HepG2 (cell line): Measurements from ENCODE around the gene TXNL4A. TPM values are rescaled to one million over a fixed set of nuclear protein-coding genes. Genes with fewer than 3 reads are reported as not detected.

Experiments used
- ATAC-seq: fragments of 200-7000 bp; cut with Tn5 transposase; 3 replicates; pipeline ENCODE4 v1.9.1; 2020; ENCODE audit warnings: mild to moderate bottlenecking, moderate library complexity
- BruUV-seq: library from RNA; stranded (reverse); fragments of 400-500 nt; replicated peaks from 2 replicates; lab custom pipeline; 2021; lab: Mats Ljungman, UMichigan
- CTCF ChIA-PET: fragments of 300-600 bp; formaldehyde crosslinking; extraction: SDS; loops from one replicate; lab custom pipeline; 2021; ENCODE audit warnings: low total read pairs, inconsistent platforms, low intra/inter-chr PET ratio; lab: Yijun Ruan, JAX
- POLR2A ChIA-PET: fragments of 350-600 bp; sonication (Branson Sonifier 250); formaldehyde crosslinking; loops from one replicate; lab custom pipeline; 2020; ENCODE audit warnings: antibody characterized with exemption, inconsistent platforms; lab: Yijun Ruan, JAX
- DNase-seq: peaks from one replicate; pipeline ENCODE4 v3.0.0-alpha.2; 2015; ENCODE audit warnings: low spot score
- FAIRE-seq: peaks from 3 replicates; lab custom pipeline; 2011; peaks lifted over from hg19 to GRCh38; lab: Jason Lieb, UNC
- H2AFZ ChIP-seq: one replicate; pipeline ENCODE4 v1.6.1; 2011; ENCODE audit warnings: low read length, inconsistent platforms
- H3K27ac ChIP-seq: fragments of 300-600 bp; 3 replicates; pipeline ENCODE4 v1.8.0; 2011; ENCODE audit warnings: mixed run types, mild to moderate bottlenecking, mixed read lengths, low read length, inconsistent platforms; ENCODE audit not compliant: insufficient read depth; ENCODE audit errors: extremely low read length
- H3K27me3 ChIP-seq, 2 experiments: fragments of 200-600 bp in 1 of 2; 2 replicates in 1 of 2; 3 replicates in 1 of 2; pipeline versions ENCODE4 v1.6.0 to v1.8.0; 2011; ENCODE audit warnings: low read length in 2 of 2, mild to moderate bottlenecking in 2 of 2, moderate library complexity in 2 of 2, inconsistent platforms in 1 of 2; ENCODE audit not compliant: insufficient read depth in 2 of 2, control insufficient read depth in 1 of 2
- H3K36me3 ChIP-seq, 2 experiments: fragments of 200-600 bp in 1 of 2; replicated peaks in 1 of 2; 2 replicates in 1 of 2; 3 replicates in 1 of 2; pipeline versions ENCODE4 v1.5.1 to v1.8.0; 2011; ENCODE audit warnings: low read length in 2 of 2, inconsistent platforms in 1 of 2; ENCODE audit not compliant: insufficient read depth in 2 of 2, control insufficient read depth in 1 of 2
- H3K4me1 ChIP-seq: 2 replicates; pipeline ENCODE4 v1.5.1; 2012; ENCODE audit warnings: low read length, inconsistent platforms; ENCODE audit not compliant: insufficient read depth
- H3K4me2 ChIP-seq: 2 replicates; pipeline ENCODE4 v1.6.0; 2011; ENCODE audit warnings: low read depth, low read length, inconsistent platforms
- H3K4me3 ChIP-seq, 3 experiments: fragments of 200-600 bp in 1 of 3; sonication (generic), shearing (Covaris generic) in 1 of 3; replicated peaks in 1 of 3; 2 replicates each; pipeline ENCODE4 v1.5.1; 2011 to 2016; ENCODE audit warnings: low read length in 3 of 3, inconsistent platforms in 2 of 3, low read depth in 2 of 3, mild to moderate bottlenecking in 2 of 3, control low read depth in 1 of 3, mixed read lengths in 1 of 3; ENCODE audit not compliant: insufficient read depth in 1 of 3
- H3K79me2 ChIP-seq: one replicate; pipeline ENCODE4 v1.6.1; 2011; ENCODE audit warnings: low read length, inconsistent platforms; ENCODE audit not compliant: insufficient read depth
- H3K9ac ChIP-seq: 2 replicates; pipeline ENCODE4 v1.6.0; 2011; ENCODE audit warnings: mild to moderate bottlenecking, low read depth, low read length, inconsistent platforms; ENCODE audit not compliant: insufficient read depth
- H3K9me3 ChIP-seq: 2 replicates; pipeline ENCODE4 v1.5.1; 2012; ENCODE audit warnings: mild to moderate bottlenecking, low read length
- H4K20me1 ChIP-seq: 2 replicates; pipeline ENCODE4 v1.6.0; 2011; ENCODE audit warnings: inconsistent platforms, mild to moderate bottlenecking, low read length, moderate library complexity; ENCODE audit not compliant: insufficient read depth
- GTF3A ChIP-seq: sonication (generic); formaldehyde crosslinking; conservative IDR thresholded peaks from 2 replicates; pipeline ENCODE4 v1.4.0; 2020; ENCODE audit warnings: mild to moderate bottlenecking, missing genetic modification reagents
- MATR3 ChIP-seq: sonication (generic); formaldehyde crosslinking; IDR thresholded peaks from 2 replicates; pipeline ENCODE4 v1.4.0; 2020; ENCODE audit warnings: missing genetic modification reagents
- YY1 ChIP-seq: IDR thresholded peaks from 2 replicates; pipeline ENCODE4 v1.6.1; 2011; ENCODE audit warnings: low read length, low read depth, moderate library complexity, mild to moderate bottlenecking; ENCODE audit not compliant: insufficient read depth, insufficient replicate concordance
- ZNF850 ChIP-seq: sonication (generic); formaldehyde crosslinking; conservative IDR thresholded peaks from 2 replicates; pipeline ENCODE4 v1.9.0; 2021; ENCODE audit warnings: mild to moderate bottlenecking, missing genetic modification reagents
- WGBS: methylation state at CpG from one replicate; pipeline ENCODE4 v1.1.6; 2017; ENCODE audit warnings: low lambda C conversion rate; 5-methylcytosine and 5-hydroxymethylcytosine counted together
- in situ Hi-C: cut with HindIII; loops from 2 replicates; pipeline ENCODE4 v1.10.0; 2017; ENCODE audit warnings: low pct_unique_long_range_greater_than_20kb; ENCODE audit not compliant: extremely low pct_ligation_motif_present
- intact Hi-C: fragments of 100-400 bp; cut with micrococcal nuclease; formaldehyde crosslinking; loops from one replicate; pipeline ENCODE4 v1.10.0; 2022; ENCODE audit not compliant: unreplicated experiment
- polyA plus RNA-seq, 8 experiments: library from polyadenylated mRNA; depleted of rRNA in 3 of 8; stranded (reverse) in 7 of 8; unstranded in 1 of 8; fragments of >200 nt; fragmentation: Illumina TruSeq in 4 of 8; extraction: Trizol in 4 of 8; gene quantifications; 2 replicates each; pipeline versions ENCODE4 v1.2.1 to v1.2.3, GENCODE V29; 2011 to 2016; ENCODE audit warnings: low read depth in 4 of 8, missing spikeins in 1 of 8, mixed read lengths in 1 of 8; ENCODE audit not compliant: insufficient read depth in 1 of 8
- total RNA-seq, 5 experiments: library from RNA; depleted of rRNA; stranded (reverse); fragments of >200 nt; fragmentation: Illumina TruSeq; extraction: Trizol; gene quantifications; 2 replicates each; pipeline ENCODE4 v1.2.3, GENCODE V29; 2016; ENCODE audit warnings: low read depth in 1 of 5
- TF ChIP-seq, protein P1 (sequence below): sonication (generic); formaldehyde crosslinking; IDR thresholded peaks from 2 replicates; pipeline ENCODE4 v1.4.0; 2020; ENCODE audit warnings: low read depth, mild to moderate bottlenecking, missing genetic modification reagents
- TF ChIP-seq, protein P2 (sequence below), 2 experiments: sonication (generic) in 1 of 2; formaldehyde crosslinking in 1 of 2; IDR thresholded peaks; 2 replicates each; pipeline versions ENCODE4 v1.6.1 to v1.9.0; 2014 to 2022; ENCODE audit warnings: antibody characterized with exemption in 1 of 2, borderline replicate concordance in 1 of 2, inconsistent platforms in 1 of 2, low read depth in 1 of 2, missing genetic modification reagents in 1 of 2
- TF ChIP-seq, protein P3 (sequence below): IDR thresholded peaks from 2 replicates; pipeline ENCODE4 v1.6.1; 2018; ENCODE audit warnings: missing genetic modification reagents, mild to moderate bottlenecking, missing compliant biosample characterization

TXNL4A gene
- total and polyA plus RNA-seq, 2 of the 13 experiments (the other 11 are each of a cell fraction or from before 2014, with no cell fraction given), result 172 to 202 TPM

DNA sequence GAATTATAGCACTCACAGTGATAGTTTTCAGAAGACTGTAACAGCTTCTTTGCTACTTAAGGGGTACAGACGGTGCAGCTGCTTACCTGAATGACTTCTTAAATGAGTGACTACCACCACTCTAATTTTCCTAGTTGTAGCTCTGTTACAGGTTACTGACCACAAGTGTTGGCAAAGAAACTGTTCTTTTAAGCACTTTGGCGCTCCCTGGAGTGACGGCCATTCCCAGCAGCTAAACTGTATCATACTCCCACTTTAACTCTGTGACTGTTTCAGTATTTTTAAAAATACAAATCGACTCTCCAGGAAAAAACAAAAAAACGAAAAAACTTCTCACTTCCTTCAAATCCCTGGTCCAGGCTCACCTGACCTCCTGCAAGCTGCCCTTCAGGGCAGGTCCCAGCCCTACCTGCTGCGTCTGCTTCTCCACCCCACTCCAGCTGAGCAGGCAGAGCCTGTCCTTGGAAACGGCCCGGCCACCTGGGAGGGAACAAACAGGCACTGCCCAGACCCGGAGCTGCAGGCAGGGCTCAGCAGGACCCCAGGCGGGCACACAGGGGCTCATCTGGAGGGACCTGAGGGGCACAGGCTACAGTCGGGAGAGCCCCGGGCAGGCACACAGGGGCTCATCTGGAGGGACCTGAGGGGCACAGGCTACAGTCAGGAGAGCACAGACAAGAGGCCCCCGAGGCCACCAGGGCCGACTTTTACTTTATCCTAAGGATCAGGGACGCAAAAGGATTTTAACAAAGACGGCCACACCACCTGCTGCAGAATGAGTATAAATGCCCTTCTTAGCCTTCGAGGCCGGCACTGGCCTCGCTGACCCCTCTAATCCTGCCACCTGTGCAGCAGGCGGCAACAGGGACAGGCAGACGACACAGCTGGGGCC, 61.4 kb downstream of the TXNL4A start (continued):
- TF ChIP-seq GTF3A (CRISPR knock-in tag) (no peak), MATR3 (CRISPR knock-in tag) (no peak), ZNF850 (CRISPR knock-in tag) (no peak)
- TF ChIP-seq, protein P1, sequence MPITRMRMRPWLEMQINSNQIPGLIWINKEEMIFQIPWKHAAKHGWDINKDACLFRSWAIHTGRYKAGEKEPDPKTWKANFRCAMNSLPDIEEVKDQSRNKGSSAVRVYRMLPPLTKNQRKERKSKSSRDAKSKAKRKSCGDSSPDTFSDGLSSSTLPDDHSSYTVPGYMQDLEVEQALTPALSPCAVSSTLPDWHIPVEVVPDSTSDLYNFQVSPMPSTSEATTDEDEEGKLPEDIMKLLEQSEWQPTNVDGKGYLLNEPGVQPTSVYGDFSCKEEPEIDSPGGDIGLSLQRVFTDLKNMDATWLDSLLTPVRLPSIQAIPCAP (CRISPR knock-in tag), result no peak

DNA sequence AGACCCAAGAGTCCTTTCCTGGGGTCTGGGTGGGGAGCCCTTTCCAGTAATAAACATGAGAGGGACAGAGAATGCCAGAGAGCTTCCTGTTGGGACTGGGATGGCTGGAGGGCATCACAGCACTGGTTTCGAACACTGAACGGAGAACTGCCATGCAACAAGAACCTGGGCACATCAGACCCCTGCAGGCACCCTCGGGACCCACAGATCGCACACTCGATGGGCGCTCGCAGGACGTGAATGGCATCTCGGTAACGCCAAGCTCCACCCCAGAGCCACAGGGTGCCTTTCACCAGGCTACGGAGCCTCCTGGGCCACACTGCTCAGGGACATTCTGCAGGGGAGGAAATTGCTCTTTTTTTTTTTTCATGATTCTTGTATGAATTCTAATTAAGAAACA, 62.1 kb downstream of the TXNL4A start:
- no peak for TF ChIP-seq YY1
- TF ChIP-seq, protein P2, sequence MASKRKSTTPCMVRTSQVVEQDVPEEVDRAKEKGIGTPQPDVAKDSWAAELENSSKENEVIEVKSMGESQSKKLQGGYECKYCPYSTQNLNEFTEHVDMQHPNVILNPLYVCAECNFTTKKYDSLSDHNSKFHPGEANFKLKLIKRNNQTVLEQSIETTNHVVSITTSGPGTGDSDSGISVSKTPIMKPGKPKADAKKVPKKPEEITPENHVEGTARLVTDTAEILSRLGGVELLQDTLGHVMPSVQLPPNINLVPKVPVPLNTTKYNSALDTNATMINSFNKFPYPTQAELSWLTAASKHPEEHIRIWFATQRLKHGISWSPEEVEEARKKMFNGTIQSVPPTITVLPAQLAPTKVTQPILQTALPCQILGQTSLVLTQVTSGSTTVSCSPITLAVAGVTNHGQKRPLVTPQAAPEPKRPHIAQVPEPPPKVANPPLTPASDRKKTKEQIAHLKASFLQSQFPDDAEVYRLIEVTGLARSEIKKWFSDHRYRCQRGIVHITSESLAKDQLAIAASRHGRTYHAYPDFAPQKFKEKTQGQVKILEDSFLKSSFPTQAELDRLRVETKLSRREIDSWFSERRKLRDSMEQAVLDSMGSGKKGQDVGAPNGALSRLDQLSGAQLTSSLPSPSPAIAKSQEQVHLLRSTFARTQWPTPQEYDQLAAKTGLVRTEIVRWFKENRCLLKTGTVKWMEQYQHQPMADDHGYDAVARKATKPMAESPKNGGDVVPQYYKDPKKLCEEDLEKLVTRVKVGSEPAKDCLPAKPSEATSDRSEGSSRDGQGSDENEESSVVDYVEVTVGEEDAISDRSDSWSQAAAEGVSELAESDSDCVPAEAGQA (IDR thresholded peaks at IDR 0.05; ENCODE audit: low read depth), result no peak
- TF ChIP-seq, protein P2 (CRISPR knock-in tag; IDR thresholded peaks at IDR 0.05; ENCODE audit: borderline replicate concordance), result no peak
- TF ChIP-seq, protein P3, sequence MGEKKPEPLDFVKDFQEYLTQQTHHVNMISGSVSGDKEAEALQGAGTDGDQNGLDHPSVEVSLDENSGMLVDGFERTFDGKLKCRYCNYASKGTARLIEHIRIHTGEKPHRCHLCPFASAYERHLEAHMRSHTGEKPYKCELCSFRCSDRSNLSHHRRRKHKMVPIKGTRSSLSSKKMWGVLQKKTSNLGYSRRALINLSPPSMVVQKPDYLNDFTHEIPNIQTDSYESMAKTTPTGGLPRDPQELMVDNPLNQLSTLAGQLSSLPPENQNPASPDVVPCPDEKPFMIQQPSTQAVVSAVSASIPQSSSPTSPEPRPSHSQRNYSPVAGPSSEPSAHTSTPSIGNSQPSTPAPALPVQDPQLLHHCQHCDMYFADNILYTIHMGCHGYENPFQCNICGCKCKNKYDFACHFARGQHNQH (CRISPR knock-in tag), result no peak
- no peak overlapping the region for H3K27ac ChIP-seq
- intact Hi-C loops (no loop called here), in situ Hi-C loops (no loop called here)
- no peak overlapping the region for H2AFZ ChIP-seq
- WGBS, result 93% methylated on average over 6 of the region's 11 CpGs
- ATAC-seq (no peak), DNase-seq (no peak), FAIRE-seq (no peak)
- no peaks in the 10 kb centered on the region for H3K27me3 ChIP-seq
- POLR2A ChIA-PET, result no interaction called here
- peaks cover 9 to 61% of the 10 kb centered on the region in 2 experiments for H3K36me3 ChIP-seq
- peaks cover 5% of the 10 kb centered on the region for H3K9me3 ChIP-seq
- H3K4me2 ChIP-seq, result no peak overlapping the region
- CTCF ChIA-PET, result no interaction called here
- H3K9ac ChIP-seq, result no peak overlapping the region
- H3K4me1 ChIP-seq, result no peaks in the 10 kb centered on the region
- no TSS peak for BruUV-seq
- no peak overlapping the region for H3K4me3 ChIP-seq
- peaks cover 70% of the 10 kb centered on the region for H4K20me1 ChIP-seq
- peaks cover 65% of the 10 kb centered on the region for H3K79me2 ChIP-seq
